ENCODE results near the gene ANLN.
"Not testable (repeated sequence)": the region's sequence is repeated elsewhere in the genome, so short reads cannot be mapped to it uniquely, and the experiment has no call there.

ANLN gene

DNA sequence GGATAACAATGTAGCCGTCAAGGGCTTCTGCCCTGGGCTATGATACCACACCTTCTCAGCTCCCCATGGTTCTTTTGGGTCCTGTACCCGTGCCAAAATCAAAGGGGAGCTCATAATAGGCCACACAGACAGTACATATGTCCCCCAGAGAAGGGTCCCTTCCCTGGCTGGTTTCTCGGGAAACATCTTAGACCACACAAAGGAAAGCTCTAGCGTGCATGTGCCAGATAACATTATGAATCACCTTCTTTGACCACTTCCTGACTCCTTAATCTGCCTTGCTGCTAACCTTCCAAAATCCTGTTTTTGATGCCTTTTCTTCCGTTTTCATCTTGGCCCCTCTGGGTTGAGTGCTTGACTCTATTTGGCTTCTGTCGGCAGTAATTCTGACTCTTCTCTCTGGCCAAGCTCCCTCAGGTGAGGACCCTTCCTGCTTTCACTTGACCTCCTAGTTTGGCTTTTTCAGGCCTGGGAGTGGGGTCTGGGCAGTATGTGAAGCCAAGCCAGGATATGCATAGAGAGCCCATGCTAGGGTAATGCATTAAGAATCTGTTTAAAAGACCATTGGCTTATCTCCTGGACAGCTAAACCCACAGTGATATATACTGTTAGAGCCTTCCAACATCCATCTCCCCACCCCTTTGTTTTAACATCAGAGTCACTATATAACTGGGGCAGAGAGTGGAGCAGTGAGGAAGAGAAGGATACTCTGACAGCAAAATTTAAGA, 84.8 kb downstream of the ANLN start:
- no peaks in the 10 kb centered on the region for H3K36me3 ChIP-seq (ENCODE audit: control insufficient read depth, insufficient read depth, low read length)
- H3K9me3 ChIP-seq (ENCODE audit: control insufficient read depth, insufficient read depth, low read length), result no peaks in the 10 kb centered on the region
- no peak overlapping the region for H3K4me3 ChIP-seq (ENCODE audit: low read depth, low read length)
- no peaks in the 10 kb centered on the region for H3K4me1 ChIP-seq (ENCODE audit: control insufficient read depth, insufficient read depth, low read length)
- H3K9ac ChIP-seq (ENCODE audit: low read depth, low read length), result no peak overlapping the region
- H3K27me3 ChIP-seq (ENCODE audit: control insufficient read depth, insufficient read depth, low read length), result no peaks in the 10 kb centered on the region

- no peak overlapping the region for H3K4me3 ChIP-seq (ENCODE audit: low read depth, low read length)
- H3K9ac ChIP-seq (ENCODE audit: low read depth, low read length), result no peak overlapping the region
- H3K36me3 ChIP-seq (ENCODE audit: control insufficient read depth, insufficient read depth, low read length), result no peaks in the 10 kb centered on the region
- H3K27me3 ChIP-seq (ENCODE audit: control insufficient read depth, insufficient read depth, low read length), result no peaks in the 10 kb centered on the region
- no peaks in the 10 kb centered on the region for H3K9me3 ChIP-seq (ENCODE audit: control insufficient read depth, insufficient read depth, low read length)
- no peaks in the 10 kb centered on the region for H3K4me1 ChIP-seq (ENCODE audit: control insufficient read depth, insufficient read depth, low read length)
These were observed 85.3 kb downstream of the ANLN start for GRCh38 chr7:36475011-36475342.

GRCh38 chr7:36475381-36475780, 85.7 kb downstream of the ANLN start:
- Histone ChIP-seq H3K9ac (ENCODE audit: low read depth, low read length) (no peak overlapping the region), H3K4me3 (ENCODE audit: low read depth, low read length) (no peak overlapping the region), H3K36me3 (ENCODE audit: control insufficient read depth, insufficient read depth, low read length) (no peaks in the 10 kb centered on the region), H3K9me3 (ENCODE audit: control insufficient read depth, insufficient read depth, low read length) (no peaks in the 10 kb centered on the region), H3K27me3 (ENCODE audit: control insufficient read depth, insufficient read depth, low read length) (no peaks in the 10 kb centered on the region), H3K4me1 (ENCODE audit: control insufficient read depth, insufficient read depth, low read length) (no peaks in the 10 kb centered on the region)

DNA sequence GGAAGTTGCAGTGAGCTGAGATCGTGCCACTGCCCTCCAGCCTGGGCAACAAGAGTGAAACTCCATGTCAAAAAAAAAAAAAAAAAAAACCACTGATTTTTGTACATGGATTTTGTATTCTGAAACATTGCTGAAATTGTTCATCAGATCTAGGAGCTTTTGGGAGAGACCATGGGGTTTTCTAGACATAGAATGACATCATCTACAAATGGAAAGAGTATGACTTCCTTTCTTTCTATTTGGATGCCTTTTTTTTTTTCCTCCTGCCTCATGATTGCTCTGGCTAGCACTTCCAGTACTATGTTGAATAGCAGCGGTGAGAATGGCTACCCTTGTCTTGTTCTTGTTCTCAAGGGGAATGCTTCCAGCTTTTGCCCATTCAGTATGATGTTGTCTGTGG, 89.1 kb downstream of the ANLN start:
- Histone ChIP-seq H3K9ac (ENCODE audit: low read depth, low read length) (no peak overlapping the region), H3K27me3 (ENCODE audit: control insufficient read depth, insufficient read depth, low read length) (no peaks in the 10 kb centered on the region), H3K36me3 (ENCODE audit: control insufficient read depth, insufficient read depth, low read length) (no peaks in the 10 kb centered on the region), H3K4me3 (ENCODE audit: low read depth, low read length) (no peak overlapping the region), H3K4me1 (ENCODE audit: control insufficient read depth, insufficient read depth, low read length) (no peaks in the 10 kb centered on the region), H3K9me3 (ENCODE audit: control insufficient read depth, insufficient read depth, low read length) (no peaks in the 10 kb centered on the region)

DNA sequence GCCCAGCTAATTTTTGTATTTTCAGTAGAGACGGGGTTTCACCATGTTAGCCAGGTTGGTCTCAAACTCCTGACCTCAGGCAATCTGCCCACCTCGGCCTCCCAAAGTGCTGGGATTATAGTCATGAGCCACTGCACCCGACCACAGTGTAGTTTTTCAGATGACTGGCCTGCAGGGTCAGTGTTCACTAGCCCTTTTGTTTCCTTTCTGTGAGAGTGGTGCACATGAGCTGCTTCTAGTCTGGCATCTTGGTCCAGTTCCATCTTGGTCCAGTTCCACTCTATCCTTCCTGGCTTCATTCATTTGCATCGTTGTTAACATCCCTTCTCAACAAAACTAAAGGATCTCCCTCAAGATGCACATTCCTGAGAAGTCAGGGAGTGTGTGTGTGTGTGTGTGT, 94.2 kb downstream of the ANLN start:
- H3K36me3 ChIP-seq (ENCODE audit: control insufficient read depth, insufficient read depth, low read length); H3K4me1 ChIP-seq (ENCODE audit: control insufficient read depth, insufficient read depth, low read length); H3K27me3 ChIP-seq (ENCODE audit: control insufficient read depth, insufficient read depth, low read length); H3K9me3 ChIP-seq (ENCODE audit: control insufficient read depth, insufficient read depth, low read length); H3K9ac ChIP-seq (ENCODE audit: low read depth, low read length); H3K4me3 ChIP-seq (ENCODE audit: low read depth, low read length): not testable (repeated sequence)

DNA sequence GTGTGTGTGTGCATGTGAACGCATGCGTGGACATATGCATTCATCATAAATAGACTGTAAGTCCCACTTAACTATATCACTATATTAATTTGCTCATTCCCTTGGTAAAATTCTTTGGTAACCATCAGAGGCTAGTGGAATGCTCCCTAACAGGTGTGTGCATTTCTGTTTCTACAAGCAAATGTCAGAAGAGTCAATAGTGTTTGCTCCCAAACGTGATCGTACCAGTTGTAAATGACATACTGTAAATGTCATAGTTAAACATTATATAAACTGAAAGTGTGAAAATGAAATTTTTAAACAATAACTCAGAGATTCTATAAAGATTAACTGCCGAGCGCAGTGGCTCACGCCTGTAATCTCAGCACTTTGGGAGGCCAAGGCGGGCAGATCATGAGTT, 94.6 kb downstream of the ANLN start:
- Histone ChIP-seq H3K36me3 (ENCODE audit: control insufficient read depth, insufficient read depth, low read length) (no peaks in the 10 kb centered on the region), H3K27me3 (ENCODE audit: control insufficient read depth, insufficient read depth, low read length) (no peaks in the 10 kb centered on the region), H3K4me1 (ENCODE audit: control insufficient read depth, insufficient read depth, low read length) (no peaks in the 10 kb centered on the region), H3K4me3 (ENCODE audit: low read depth, low read length) (no peak overlapping the region), H3K9ac (ENCODE audit: low read depth, low read length) (no peak overlapping the region), H3K9me3 (ENCODE audit: control insufficient read depth, insufficient read depth, low read length) (no peaks in the 10 kb centered on the region)

DNA sequence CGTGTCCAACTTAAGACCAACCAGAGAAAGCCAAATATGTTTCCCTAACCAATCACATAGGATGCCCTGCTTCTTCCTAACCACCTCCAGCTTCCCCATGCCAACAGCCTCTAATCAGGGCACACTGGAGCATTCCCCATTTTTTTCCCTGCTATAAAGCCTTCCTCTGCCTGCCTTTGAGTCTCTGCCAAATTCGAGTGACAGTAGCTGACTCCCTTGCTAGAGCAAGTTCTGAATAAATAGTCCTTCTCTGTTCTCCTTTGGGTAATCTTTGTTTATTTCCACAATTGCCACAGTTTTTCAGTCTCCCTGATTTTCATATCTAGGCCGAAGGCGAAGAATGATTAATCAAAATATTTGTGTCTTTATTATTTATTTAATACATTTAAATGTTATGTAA, 96.7 kb downstream of the ANLN start:
- Histone ChIP-seq H3K36me3 (ENCODE audit: control insufficient read depth, insufficient read depth, low read length) (no peaks in the 10 kb centered on the region), H3K4me3 (ENCODE audit: low read depth, low read length) (no peak overlapping the region), H3K9me3 (ENCODE audit: control insufficient read depth, insufficient read depth, low read length) (no peaks in the 10 kb centered on the region), H3K4me1 (ENCODE audit: control insufficient read depth, insufficient read depth, low read length) (no peaks in the 10 kb centered on the region), H3K9ac (ENCODE audit: low read depth, low read length) (no peak overlapping the region), H3K27me3 (ENCODE audit: control insufficient read depth, insufficient read depth, low read length) (no peaks in the 10 kb centered on the region)

- Histone ChIP-seq H3K4me1 (ENCODE audit: control insufficient read depth, insufficient read depth, low read length) (no peaks in the 10 kb centered on the region), H3K27me3 (ENCODE audit: control insufficient read depth, insufficient read depth, low read length) (no peaks in the 10 kb centered on the region), H3K4me3 (ENCODE audit: low read depth, low read length) (no peak overlapping the region), H3K9me3 (ENCODE audit: control insufficient read depth, insufficient read depth, low read length) (no peaks in the 10 kb centered on the region), H3K36me3 (ENCODE audit: control insufficient read depth, insufficient read depth, low read length) (no peaks in the 10 kb centered on the region), H3K9ac (ENCODE audit: low read depth, low read length) (no peak overlapping the region)
These were observed 98.2 kb downstream of the ANLN start for GRCh38 chr7:36487756-36488336.

GRCh38 chr7:36488672-36489071, 99.0 kb downstream of the ANLN start:
- H3K36me3 ChIP-seq (ENCODE audit: control insufficient read depth, insufficient read depth, low read length); H3K4me1 ChIP-seq (ENCODE audit: control insufficient read depth, insufficient read depth, low read length); H3K27me3 ChIP-seq (ENCODE audit: control insufficient read depth, insufficient read depth, low read length); H3K9me3 ChIP-seq (ENCODE audit: control insufficient read depth, insufficient read depth, low read length); H3K4me3 ChIP-seq (ENCODE audit: low read depth, low read length); H3K9ac ChIP-seq (ENCODE audit: low read depth, low read length): not testable (repeated sequence)

GRCh38 chr7:36490419-36490830, 100.8 kb downstream of the ANLN start:
- no peak overlapping the region for H3K4me3 ChIP-seq (ENCODE audit: low read depth, low read length)
- no peaks in the 10 kb centered on the region for H3K36me3 ChIP-seq (ENCODE audit: control insufficient read depth, insufficient read depth, low read length)
- no peak overlapping the region for H3K9ac ChIP-seq (ENCODE audit: low read depth, low read length)
- no peaks in the 10 kb centered on the region for H3K9me3 ChIP-seq (ENCODE audit: control insufficient read depth, insufficient read depth, low read length)
- no peaks in the 10 kb centered on the region for H3K27me3 ChIP-seq (ENCODE audit: control insufficient read depth, insufficient read depth, low read length)
- no peaks in the 10 kb centered on the region for H3K4me1 ChIP-seq (ENCODE audit: control insufficient read depth, insufficient read depth, low read length)

DNA sequence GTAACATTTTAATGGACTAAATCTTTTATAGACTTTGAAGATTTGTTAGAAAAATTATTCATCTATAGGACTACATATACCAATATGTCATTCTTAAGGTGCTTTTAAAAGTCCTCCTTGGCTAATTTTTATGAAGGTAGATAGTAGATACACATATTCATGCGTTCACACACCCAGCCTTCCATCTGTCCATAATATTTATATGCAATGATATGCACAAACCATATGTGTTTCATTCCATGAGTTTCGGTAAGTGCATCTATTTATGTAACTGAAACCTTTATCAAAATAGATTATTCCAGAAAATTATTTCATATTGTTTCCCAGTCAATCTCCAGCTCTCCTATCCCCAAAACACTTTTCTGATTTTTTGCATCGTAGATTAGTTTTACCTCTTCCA, 101.7 kb downstream of the ANLN start:
- H3K4me1 ChIP-seq (ENCODE audit: control insufficient read depth, insufficient read depth, low read length), result no peaks in the 10 kb centered on the region
- no peaks in the 10 kb centered on the region for H3K9me3 ChIP-seq (ENCODE audit: control insufficient read depth, insufficient read depth, low read length)
- H3K27me3 ChIP-seq (ENCODE audit: control insufficient read depth, insufficient read depth, low read length), result no peaks in the 10 kb centered on the region
- no peak overlapping the region for H3K9ac ChIP-seq (ENCODE audit: low read depth, low read length)
- H3K36me3 ChIP-seq (ENCODE audit: control insufficient read depth, insufficient read depth, low read length), result no peaks in the 10 kb centered on the region
- no peak overlapping the region for H3K4me3 ChIP-seq (ENCODE audit: low read depth, low read length)

DNA sequence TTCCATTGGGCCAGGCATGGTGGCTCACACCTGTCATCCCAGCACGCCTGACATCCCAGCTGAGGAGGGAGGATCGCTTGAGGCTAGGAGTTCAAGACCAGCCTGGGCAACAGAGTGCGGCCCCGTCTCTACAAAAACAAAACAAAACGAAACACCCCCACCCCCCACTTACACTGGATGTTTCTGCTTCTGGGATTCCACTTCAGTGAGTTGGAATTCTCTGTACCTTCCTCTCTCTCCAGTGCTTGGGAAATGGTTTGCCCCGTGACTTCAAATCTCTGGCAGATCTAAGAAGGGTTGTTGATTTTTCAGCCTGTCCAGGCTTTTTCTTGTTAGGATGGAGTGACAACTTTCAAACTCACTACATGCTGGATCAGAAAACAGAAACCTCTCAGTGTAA, 106.9 kb downstream of the ANLN start:
- H3K9ac ChIP-seq (ENCODE audit: low read depth, low read length), result no peak overlapping the region
- H3K9me3 ChIP-seq (ENCODE audit: control insufficient read depth, insufficient read depth, low read length), result no peaks in the 10 kb centered on the region
- no peaks in the 10 kb centered on the region for H3K36me3 ChIP-seq (ENCODE audit: control insufficient read depth, insufficient read depth, low read length)
- H3K4me1 ChIP-seq (ENCODE audit: control insufficient read depth, insufficient read depth, low read length), result no peaks in the 10 kb centered on the region
- H3K4me3 ChIP-seq (ENCODE audit: low read depth, low read length), result no peak overlapping the region
- no peaks in the 10 kb centered on the region for H3K27me3 ChIP-seq (ENCODE audit: control insufficient read depth, insufficient read depth, low read length)

All from iPS-15b (cell line).